ENCODE data around the gene SLC22A17. TPM values are rescaled to one million over a fixed set of nuclear protein-coding genes. Genes with fewer than 3 reads are reported as not detected.
"Not testable (repeated sequence)": the region's sequence is repeated elsewhere in the genome, so short reads cannot be mapped to it uniquely, and the experiment has no call there.

Gene SLC22A17
- total RNA-seq, 4 donors from 2014 or later = 55.9 to 91.0 (median 58.3) TPM

DNA sequence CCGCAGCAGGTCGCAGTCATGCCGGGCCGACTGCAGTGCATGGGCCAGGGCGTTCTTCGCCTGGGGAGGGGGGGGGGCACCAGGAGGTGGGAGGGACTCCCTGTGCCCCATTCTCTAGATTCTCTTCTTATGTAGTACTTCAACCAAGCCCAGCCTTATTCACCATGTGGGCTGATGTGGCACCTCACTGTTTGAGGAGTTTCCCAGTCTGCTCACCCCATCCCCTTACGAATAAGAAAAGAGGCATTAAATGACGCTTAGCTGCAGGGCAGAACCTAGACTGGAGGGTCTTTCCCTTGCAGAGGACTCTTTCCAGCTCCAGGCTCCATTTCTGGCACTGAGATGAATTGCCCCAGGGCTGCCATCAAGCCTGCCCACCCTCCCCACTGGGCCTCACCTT lies 36.3 kb upstream of the SLC22A17 start:
- no peak for DNase-seq (ENCODE audit: low spot score in 2 of 2)
- H3K36me3 ChIP-seq = no peaks in the 10 kb centered on the region

DNA sequence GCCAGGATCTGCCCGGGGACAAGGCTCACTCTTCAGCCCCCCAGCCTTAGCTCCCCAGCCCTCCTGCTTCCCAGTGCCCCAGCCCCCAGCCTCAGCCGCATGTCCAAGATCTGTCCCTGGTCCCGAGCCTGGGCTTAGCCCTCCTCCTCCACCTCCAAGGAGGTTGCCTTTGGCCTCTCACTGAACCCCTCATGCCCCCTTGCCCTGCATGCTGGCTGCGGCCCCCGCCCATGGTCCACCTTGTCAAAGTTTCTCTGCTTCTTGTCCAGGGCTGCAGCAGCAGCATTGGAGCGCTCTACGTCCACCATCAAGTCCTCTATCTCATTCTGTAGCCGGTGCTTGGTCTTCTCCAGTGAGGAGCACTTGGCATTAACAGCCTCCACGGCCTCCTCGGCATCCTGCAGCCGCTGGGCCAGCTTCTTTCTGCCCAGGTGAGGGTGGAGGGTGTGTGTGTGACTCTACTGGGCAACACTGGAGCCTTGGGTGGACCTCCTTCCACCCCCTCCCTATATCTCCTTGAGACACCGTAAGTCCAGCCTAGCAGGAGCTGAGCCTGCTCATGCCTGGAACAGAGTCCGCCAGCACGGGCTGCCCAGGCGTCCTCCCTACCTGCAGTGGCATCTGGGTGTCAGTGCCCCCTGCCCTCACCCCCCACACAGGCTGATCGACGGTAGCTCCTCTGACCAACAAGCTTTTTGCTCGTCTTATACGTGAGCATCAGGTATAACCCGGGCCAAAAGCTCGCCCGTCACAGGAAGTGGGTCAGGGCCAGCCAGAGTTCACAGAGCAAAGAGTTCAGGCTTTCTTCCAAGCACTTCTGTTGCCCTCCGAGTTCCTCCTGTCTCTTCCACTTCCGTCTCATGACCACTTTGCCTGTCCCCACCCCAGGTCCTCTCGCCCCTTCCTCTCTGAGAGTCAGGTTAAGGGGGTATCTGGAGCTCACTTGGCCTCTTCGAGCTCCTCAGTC lies 35.5 kb upstream of the SLC22A17 start:
- Histone ChIP-seq H3K4me1 (no peaks in the 10 kb centered on the region), H3K27ac (no peak overlapping the region), H3K9me3 (no peaks in the 10 kb centered on the region), H3K27me3 (no peaks in the 10 kb centered on the region), H3K4me3 (no peak overlapping the region), H3K36me3 (no peaks in the 10 kb centered on the region)
- WGBS, 2 donors = 82 to 83% methylated on average over 26 of the region's 26 CpGs
- DNase-seq (ENCODE audit: low spot score in 2 of 2) = no peak
- TF ChIP-seq, protein P1, sequence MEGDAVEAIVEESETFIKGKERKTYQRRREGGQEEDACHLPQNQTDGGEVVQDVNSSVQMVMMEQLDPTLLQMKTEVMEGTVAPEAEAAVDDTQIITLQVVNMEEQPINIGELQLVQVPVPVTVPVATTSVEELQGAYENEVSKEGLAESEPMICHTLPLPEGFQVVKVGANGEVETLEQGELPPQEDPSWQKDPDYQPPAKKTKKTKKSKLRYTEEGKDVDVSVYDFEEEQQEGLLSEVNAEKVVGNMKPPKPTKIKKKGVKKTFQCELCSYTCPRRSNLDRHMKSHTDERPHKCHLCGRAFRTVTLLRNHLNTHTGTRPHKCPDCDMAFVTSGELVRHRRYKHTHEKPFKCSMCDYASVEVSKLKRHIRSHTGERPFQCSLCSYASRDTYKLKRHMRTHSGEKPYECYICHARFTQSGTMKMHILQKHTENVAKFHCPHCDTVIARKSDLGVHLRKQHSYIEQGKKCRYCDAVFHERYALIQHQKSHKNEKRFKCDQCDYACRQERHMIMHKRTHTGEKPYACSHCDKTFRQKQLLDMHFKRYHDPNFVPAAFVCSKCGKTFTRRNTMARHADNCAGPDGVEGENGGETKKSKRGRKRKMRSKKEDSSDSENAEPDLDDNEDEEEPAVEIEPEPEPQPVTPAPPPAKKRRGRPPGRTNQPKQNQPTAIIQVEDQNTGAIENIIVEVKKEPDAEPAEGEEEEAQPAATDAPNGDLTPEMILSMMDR (IDR thresholded peaks at IDR 0.05) = no peak
- TF ChIP-seq EP300 (IDR thresholded peaks at IDR 0.05) (no peak), POLR2A (IDR thresholded peaks at IDR 0.05) (no peak)

More for the DNA sequence above, 36.3 kb upstream of the SLC22A17 start:
- WGBS, 2 donors = 81 to 89% methylated on average over 8 of the region's 8 CpGs
- Histone ChIP-seq H3K27ac (no peak overlapping the region), H3K9me3 (no peaks in the 10 kb centered on the region), H3K4me3 (no peak overlapping the region), H3K4me1 (no peaks in the 10 kb centered on the region), H3K27me3 (no peaks in the 10 kb centered on the region)
- TF ChIP-seq POLR2A (IDR thresholded peaks at IDR 0.05) (no peak), EP300 (IDR thresholded peaks at IDR 0.05) (no peak)
- TF ChIP-seq, protein P1 (IDR thresholded peaks at IDR 0.05) = no peak

DNA sequence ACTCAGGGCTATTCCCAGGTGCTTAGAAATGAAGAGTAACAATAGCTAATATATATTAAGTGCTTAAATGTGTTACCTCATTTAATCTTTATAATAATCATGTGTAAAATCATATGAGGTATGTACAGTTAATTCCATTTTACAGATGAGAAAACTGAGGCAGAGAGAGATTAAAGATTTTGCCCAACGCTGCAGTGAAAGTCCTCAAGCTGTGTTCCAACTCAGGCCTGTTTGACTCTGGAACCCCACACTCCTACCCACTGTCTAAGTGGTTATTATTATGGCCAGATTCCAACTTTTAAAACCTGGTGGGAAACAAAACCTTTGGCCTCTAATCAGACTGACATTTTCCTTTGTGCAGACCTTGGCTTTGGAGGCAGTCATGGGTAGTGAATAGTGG lies 34.3 kb upstream of the SLC22A17 start:
- 97 to 100% methylated on average over 1 of the region's 1 CpG for WGBS, 2 donors
- no peak for TF ChIP-seq EP300 (IDR thresholded peaks at IDR 0.05)
- TF ChIP-seq, protein P1 (IDR thresholded peaks at IDR 0.05) = no peak
- no peak for TF ChIP-seq POLR2A (IDR thresholded peaks at IDR 0.05)
- H3K4me3 ChIP-seq = no peak overlapping the region
- no peaks in the 10 kb centered on the region for H3K36me3 ChIP-seq
- H3K27ac ChIP-seq = no peak overlapping the region
- DNase-seq (ENCODE audit: low spot score in 2 of 2) = no peak
- no peaks in the 10 kb centered on the region for H3K9me3 ChIP-seq
- H3K27me3 ChIP-seq = no peaks in the 10 kb centered on the region
- no peaks in the 10 kb centered on the region for H3K4me1 ChIP-seq

DNA sequence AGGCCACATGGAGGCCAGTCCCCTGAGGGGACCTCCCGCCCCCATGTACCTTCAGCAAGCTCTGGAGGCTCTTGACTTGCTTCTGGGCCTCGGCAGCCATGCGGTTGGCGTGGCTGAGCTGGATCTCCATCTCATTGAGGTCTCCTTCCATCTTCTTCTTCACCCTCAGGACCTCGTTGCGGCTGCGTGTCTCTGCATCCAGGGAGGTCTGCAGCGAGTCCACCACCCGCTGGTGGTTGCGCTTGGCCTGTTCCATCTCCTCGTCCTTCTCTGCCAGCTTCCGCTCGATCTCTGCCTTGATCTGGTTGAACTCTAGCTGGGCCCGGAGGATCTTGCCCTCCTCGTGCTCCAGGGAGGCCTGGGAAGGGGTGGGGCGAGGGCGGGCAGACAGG lies 33.6 kb upstream of the SLC22A17 start:
- H3K9me3 ChIP-seq; H3K36me3 ChIP-seq; H3K4me3 ChIP-seq; H3K4me1 ChIP-seq; H3K27ac ChIP-seq; DNase-seq (ENCODE audit: low spot score in 2 of 2); H3K27me3 ChIP-seq: not testable (repeated sequence)
- 87 to 89% methylated on average over 17 of the region's 17 CpGs for WGBS, 2 donors

DNA sequence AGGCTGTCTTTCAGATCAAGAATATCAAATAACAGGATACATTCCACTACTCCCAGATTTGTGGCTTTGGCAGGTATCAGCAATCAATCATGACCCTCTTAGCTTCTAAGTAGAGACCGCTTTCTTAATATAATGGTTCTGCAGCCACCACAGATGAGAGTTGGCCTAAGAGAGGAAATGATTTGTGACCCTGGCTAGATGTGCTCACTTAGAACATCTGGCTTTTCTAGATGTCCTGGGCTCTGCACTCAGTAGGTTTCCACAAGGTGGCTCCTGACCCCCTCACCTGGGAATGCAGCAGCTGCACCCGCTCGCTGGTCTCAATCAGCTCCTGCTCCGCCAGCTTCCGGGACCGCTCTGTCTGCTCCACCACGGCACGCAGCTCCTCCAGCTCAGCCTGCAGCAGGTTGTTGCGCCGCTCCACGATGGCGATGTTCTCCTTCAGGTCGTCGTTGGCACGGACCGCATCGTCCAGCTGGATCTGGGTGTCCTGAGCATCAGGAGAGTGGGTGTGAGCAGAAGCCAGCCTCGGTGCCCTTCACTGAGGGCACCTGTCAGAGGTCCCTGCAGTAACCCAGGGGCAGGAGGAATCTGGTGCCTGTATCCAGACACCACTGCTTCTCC lies 33.1 kb upstream of the SLC22A17 start:
- H3K4me3 ChIP-seq = no peak overlapping the region
- H3K27ac ChIP-seq = no peak overlapping the region
- DNase-seq (ENCODE audit: low spot score in 2 of 2) = no peak
- 80% methylated on average over 18 of the region's 18 CpGs for WGBS, 2 donors
- H3K27me3 ChIP-seq = no peaks in the 10 kb centered on the region
- TF ChIP-seq POLR2A (IDR thresholded peaks at IDR 0.05) = no peak
- TF ChIP-seq, protein P1 (IDR thresholded peaks at IDR 0.05) = no peak
- no peak for TF ChIP-seq EP300 (IDR thresholded peaks at IDR 0.05)
- H3K36me3 ChIP-seq = no peaks in the 10 kb centered on the region
- no peaks in the 10 kb centered on the region for H3K9me3 ChIP-seq
- H3K4me1 ChIP-seq = peaks cover 0 to 2% (median 0%) of the 10 kb centered on the region in 4 donors

Measured in tibial nerve (tissue), 4 donors.